Measurements from ENCODE around the gene NUCB1. TPM values are rescaled to one million over a fixed set of nuclear protein-coding genes. Genes with fewer than 3 reads are reported as not detected.

NUCB1 gene
- total and polyA plus RNA-seq, 9 of the 15 experiments (the other 6 are each of a cell fraction or from before 2014, with no cell fraction given): 3.1 to 153 (median 71.7) TPM

DNA sequence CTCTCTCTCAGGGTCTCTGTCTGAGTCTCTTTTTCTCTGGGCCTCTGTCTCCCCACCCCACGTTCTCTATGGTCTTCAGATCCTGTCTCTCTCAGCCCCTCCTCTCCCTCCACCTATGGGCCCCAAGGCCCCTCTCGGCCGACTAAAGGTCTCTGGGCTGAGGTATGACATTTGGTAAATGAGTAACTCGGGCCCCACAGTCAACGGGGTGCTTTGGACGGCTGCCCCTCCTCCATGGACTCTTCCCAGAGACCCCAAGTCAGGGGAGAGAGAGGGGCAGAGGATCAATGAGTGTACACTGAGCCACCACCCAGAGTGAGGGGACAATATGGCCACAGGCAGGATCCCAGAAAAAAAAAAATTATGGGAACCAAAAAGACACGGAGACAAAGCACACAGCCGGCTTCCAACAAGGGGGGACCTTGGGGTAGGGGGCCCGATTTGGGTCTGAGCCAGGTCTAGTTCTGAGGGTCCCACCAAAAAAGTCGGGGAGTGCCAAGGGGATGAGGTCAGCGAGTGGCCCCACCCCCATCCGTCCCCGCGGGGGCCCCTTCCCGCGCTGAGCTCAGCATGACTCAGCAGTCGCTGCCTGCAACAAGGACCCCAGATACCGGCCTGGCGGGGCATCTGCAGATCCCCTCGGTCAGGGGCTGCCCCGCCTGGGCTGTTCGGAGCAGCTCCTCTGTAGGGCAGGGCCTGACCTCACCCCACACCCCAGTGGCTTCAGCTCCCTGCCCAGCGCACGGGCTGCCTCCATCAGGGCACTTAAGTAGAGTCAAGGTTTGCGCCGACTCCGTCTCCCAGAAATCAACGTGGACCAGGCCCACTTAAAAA is 63.5 kb downstream of the NUCB1 start (continued):
- TF ChIP-seq TAF1 (IDR thresholded peaks at IDR 0.05; ENCODE audit: control insufficient read depth, extremely low read depth, insufficient read depth, low read length, severe bottlenecking): peak; percentile 68
- peak; percentile 91; the same call in 1 of the 2 replicates for TF ChIP-seq NFRKB (IDR thresholded peaks at IDR 0.05; ENCODE audit: low read depth)
- TF ChIP-seq TAF15 (IDR thresholded peaks at IDR 0.05; ENCODE audit: low read depth, low read length): no peak
- TF ChIP-seq ZC3H4 (CRISPR knock-in tag; IDR thresholded peaks at IDR 0.05; ENCODE audit: borderline replicate concordance): no peak
- TF ChIP-seq, protein P1, sequence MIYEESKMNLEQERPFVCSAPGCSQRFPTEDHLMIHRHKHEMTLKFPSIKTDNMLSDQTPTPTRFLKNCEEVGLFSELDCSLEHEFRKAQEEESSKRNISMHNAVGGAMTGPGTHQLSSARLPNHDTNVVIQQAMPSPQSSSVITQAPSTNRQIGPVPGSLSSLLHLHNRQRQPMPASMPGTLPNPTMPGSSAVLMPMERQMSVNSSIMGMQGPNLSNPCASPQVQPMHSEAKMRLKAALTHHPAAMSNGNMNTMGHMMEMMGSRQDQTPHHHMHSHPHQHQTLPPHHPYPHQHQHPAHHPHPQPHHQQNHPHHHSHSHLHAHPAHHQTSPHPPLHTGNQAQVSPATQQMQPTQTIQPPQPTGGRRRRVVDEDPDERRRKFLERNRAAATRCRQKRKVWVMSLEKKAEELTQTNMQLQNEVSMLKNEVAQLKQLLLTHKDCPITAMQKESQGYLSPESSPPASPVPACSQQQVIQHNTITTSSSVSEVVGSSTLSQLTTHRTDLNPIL (CRISPR knock-in tag; IDR thresholded peaks at IDR 0.05): no peak; the same call in 1 of the 2 replicates
- no peak for TF ChIP-seq SMARCA5 (IDR thresholded peaks at IDR 0.05)
- TF ChIP-seq FOXM1 (IDR thresholded peaks at IDR 0.05; ENCODE audit: low read depth): no peak
- TF ChIP-seq FOXM1 (CRISPR knock-in tag; IDR thresholded peaks at IDR 0.05; ENCODE audit: low read depth): peak; percentile 2; the same call in 1 of the 2 replicates
- TF ChIP-seq TOE1 (IDR thresholded peaks at IDR 0.05; ENCODE audit: borderline replicate concordance): peak; percentile 45; the same call in 1 of the 2 replicates
- TF ChIP-seq TOE1 (CRISPR knock-in tag; IDR thresholded peaks at IDR 0.05; ENCODE audit: borderline replicate concordance, low read depth): no peak
- TF ChIP-seq, protein P2, sequence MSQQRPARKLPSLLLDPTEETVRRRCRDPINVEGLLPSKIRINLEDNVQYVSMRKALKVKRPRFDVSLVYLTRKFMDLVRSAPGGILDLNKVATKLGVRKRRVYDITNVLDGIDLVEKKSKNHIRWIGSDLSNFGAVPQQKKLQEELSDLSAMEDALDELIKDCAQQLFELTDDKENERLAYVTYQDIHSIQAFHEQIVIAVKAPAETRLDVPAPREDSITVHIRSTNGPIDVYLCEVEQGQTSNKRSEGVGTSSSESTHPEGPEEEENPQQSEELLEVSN (IDR thresholded peaks at IDR 0.05; ENCODE audit: borderline replicate concordance in 1 of 2, extremely low read depth in 1 of 2, insufficient read depth in 1 of 2, insufficient read length in 1 of 2, low read depth in 1 of 2, low read length in 1 of 2, poor library complexity in 1 of 2, severe bottlenecking in 1 of 2): peak; percentile 67 to 83
- TF ChIP-seq ATF1 (CRISPR knock-in tag; IDR thresholded peaks at IDR 0.05): no peak
- TF ChIP-seq ATF1 (tag; IDR thresholded peaks at IDR 0.05): peak; percentile 91
- TF ChIP-seq, protein P3, sequence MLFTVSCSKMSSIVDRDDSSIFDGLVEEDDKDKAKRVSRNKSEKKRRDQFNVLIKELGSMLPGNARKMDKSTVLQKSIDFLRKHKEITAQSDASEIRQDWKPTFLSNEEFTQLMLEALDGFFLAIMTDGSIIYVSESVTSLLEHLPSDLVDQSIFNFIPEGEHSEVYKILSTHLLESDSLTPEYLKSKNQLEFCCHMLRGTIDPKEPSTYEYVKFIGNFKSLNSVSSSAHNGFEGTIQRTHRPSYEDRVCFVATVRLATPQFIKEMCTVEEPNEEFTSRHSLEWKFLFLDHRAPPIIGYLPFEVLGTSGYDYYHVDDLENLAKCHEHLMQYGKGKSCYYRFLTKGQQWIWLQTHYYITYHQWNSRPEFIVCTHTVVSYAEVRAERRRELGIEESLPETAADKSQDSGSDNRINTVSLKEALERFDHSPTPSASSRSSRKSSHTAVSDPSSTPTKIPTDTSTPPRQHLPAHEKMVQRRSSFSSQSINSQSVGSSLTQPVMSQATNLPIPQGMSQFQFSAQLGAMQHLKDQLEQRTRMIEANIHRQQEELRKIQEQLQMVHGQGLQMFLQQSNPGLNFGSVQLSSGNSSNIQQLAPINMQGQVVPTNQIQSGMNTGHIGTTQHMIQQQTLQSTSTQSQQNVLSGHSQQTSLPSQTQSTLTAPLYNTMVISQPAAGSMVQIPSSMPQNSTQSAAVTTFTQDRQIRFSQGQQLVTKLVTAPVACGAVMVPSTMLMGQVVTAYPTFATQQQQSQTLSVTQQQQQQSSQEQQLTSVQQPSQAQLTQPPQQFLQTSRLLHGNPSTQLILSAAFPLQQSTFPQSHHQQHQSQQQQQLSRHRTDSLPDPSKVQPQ (CRISPR knock-in tag; IDR thresholded peaks at IDR 0.05; ENCODE audit: borderline replicate concordance): no peak
- TF ChIP-seq, protein P4, sequence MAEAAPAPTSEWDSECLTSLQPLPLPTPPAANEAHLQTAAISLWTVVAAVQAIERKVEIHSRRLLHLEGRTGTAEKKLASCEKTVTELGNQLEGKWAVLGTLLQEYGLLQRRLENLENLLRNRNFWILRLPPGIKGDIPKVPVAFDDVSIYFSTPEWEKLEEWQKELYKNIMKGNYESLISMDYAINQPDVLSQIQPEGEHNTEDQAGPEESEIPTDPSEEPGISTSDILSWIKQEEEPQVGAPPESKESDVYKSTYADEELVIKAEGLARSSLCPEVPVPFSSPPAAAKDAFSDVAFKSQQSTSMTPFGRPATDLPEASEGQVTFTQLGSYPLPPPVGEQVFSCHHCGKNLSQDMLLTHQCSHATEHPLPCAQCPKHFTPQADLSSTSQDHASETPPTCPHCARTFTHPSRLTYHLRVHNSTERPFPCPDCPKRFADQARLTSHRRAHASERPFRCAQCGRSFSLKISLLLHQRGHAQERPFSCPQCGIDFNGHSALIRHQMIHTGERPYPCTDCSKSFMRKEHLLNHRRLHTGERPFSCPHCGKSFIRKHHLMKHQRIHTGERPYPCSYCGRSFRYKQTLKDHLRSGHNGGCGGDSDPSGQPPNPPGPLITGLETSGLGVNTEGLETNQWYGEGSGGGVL (CRISPR knock-in tag; IDR thresholded peaks at IDR 0.05): peak; percentile 51; the same call in 1 of the 2 replicates
- no peak for TF ChIP-seq SRF (CRISPR knock-in tag; IDR thresholded peaks at IDR 0.05)
- TF ChIP-seq ZNF41 (CRISPR knock-in tag; conservative IDR thresholded peaks at IDR 0.05): peak; percentile 60
- no peak for TF ChIP-seq NCOA6 (IDR thresholded peaks at IDR 0.05)
